ENCODE data around the gene MAPKAPK5.

- TF ChIP-seq CTCF (conservative IDR thresholded peaks at IDR 0.05; ENCODE audit: low read depth, low read length): no peak
- TF ChIP-seq EZH2 (IDR thresholded peaks at IDR 0.05; ENCODE audit: low read length, unreplicated experiment): no peak
These were observed 16.8 kb downstream of the MAPKAPK5 start for GRCh38 chr12:111858778-111859177.
